HG03457 (cell line): ENCODE results near the gene GCHFR.

Source experiments
- ATAC-seq: cut with Tn5 transposase; IDR thresholded peaks from one replicate; pipeline ENCODE4 v1.9.1; 2021; ENCODE audit warnings: moderate number of reproducible peaks; ENCODE audit not compliant: unreplicated experiment

GCHFR gene

DNA sequence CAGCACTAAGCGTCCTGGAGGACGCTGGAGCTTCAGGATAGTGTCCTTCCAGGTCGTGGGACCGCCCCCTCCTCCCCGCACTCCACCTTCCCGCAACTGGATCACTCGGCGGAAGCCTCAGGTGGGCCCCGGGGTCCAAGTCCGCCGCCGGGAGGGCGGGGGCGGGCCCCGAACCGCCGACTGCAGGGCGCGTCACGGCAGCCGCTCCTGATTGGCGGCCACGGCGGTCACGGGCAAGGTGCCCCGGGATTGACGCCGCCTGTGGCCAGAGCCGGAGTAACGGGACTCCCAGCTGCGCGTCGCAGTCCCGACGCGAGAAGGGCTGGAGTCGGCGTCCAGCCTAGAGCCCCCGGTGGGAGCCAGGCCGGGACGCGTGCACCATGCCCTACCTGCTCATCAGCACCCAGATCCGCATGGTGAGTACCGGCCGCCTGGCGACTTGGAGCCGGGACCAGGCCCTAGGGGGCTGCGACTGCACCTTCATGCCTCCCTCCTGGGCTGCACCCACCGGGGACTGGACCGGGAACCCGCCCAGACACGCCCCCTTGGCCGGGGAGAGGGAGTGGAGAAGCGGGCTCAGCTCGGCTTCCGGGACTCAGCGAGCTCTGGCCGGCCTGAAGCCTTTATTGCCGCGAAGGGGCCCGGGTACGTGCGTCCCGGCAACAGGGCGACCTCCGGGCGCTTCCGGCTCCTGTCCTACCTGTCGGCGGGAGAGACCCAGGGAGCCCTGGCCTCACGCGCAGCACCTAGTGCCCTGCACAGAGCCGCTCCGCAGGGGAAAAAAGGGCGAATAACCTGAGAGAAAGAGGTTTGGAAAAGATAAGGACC, at the start of gene GCHFR:
Gene GCHFR (plus strand): TSS at position 268 of the 828 bp plus-strand sequence. CDS start 113 bp downstream, at position 381.
- no peak for ATAC-seq

DNA sequence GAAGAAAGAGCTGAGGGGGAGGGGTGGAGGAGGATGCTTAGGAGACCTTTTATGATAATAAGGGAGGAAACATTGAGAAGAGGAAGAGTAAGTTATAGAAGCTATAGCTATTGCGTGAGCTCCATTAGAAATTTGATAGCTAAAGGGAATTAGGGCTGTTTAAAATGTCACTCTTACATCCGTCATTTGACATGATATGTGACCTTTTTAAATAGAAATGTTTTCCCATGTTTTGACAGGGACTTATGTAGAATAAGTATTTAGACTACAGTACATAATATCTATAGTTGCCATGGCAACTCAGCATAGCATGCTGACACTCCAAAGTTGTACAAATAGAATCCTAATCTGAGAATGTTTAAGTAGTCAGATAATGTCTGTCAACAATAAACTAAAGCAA, 49.7 kb upstream of the GCHFR start:
- ATAC-seq: no peak

DNA sequence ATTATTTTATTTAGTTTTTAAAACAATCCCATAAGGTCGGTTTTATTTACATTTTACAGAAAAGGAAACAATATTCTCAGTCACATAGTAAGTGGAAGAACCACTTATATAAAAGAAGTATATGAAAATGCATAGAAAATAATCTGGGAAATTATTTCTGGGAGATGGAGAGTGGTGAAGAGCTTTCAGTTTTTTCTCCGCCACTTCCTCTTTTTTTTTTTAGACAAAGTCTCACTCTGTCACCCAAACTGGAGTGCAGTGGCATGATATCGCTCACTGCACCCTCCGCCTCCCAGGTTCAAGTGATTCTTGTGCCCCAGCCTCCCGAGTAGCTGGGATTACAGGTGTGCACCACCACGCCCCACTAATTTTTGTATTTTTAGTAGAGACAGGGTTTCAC, 47.7 kb upstream of the GCHFR start:
- no peak for ATAC-seq

DNA sequence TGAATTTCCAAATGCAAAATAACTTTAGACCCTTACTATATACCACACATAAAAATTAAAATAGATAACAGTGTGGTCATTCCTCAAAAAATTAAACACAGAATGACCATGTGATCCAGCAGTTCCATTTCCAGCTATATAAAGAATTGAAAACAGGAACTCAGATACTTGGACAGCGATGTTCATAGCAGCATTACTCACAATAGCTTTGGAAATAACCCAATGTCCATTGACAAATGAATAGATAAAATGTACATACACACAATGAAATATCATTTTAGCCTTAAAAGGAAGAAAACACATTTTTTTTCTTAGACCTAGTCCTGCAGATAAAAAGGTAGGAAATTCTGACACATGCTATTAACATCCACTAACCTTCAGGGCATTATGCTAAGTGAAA, 42.2 kb upstream of the GCHFR start:
- ATAC-seq: no peak

DNA sequence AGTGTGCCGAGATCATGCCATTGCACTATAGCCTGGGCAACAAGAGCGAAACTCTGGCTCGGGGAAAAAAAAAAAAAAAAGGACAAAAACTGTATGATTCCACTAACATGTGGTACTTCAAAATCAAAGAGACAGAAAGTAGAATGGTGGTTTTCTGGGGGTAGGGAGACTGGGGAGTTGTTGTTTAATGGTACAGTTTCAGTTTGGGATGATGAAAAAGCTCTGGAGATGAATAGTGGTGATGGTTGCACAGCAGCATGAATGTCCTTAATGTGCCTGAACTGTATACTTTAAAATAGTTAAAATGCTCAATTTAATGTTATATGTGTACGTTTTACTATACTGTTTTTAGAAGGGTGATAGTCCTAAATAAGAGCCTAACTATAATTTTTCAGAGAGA, 41.5 kb upstream of the GCHFR start:
- no peak for ATAC-seq

DNA sequence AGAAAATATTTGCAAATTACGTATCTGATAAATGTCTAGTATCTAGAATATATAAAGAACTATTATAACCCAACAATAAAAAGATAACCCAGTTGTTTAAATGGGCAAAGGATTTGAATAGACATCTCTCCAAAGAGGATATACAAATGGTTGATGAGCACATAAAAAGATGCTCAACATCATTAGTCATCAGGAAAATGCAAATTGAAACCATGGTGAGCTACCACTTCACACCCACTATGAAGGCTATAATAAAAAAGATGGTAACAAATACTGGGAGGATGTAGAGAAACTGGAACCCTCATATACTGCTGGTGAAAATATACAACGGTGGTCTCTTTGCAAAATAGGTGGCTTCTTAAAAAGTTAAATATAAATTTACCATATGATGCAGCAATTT, 40.9 kb upstream of the GCHFR start:
- no peak for ATAC-seq

DNA sequence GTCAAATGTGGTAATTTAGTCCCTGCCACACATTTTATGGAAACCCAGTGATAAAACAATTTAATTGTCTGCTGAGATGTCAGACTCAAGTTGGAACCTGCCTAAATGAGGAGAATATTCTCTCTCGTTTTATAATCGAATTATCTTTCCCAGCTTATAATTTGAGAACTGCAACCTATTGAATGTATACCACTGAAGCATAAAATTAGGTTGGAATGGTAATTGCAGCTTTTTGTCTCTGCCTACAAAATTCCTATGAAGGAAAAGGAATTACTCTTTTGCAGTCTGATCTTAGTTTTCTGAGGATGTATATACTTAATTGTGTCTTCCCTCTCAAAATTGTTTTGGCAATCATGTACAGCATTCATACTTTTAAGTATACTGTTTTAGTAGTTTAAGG, 39.9 kb upstream of the GCHFR start:
- no peak for ATAC-seq

DNA sequence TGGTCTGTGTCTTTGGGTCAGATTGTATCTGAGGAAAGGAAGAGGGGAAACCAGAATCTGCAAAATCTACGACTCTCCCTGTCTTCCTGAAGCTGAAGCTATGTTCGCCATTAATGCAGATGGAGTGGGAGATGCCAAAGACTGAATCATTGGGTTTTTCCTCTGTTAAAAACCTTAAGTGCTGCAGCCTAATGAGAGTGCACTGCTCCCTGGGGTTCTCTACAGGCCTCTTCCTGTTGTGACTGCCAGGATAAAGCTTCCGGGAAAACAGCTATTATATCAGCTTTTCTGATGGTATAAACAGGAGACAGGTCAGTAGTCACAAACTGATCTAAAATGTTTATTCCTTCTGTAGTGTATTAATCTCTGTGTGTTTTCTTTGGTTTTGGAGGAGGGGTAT, 32.8 kb upstream of the GCHFR start:
- ATAC-seq: no peak

DNA sequence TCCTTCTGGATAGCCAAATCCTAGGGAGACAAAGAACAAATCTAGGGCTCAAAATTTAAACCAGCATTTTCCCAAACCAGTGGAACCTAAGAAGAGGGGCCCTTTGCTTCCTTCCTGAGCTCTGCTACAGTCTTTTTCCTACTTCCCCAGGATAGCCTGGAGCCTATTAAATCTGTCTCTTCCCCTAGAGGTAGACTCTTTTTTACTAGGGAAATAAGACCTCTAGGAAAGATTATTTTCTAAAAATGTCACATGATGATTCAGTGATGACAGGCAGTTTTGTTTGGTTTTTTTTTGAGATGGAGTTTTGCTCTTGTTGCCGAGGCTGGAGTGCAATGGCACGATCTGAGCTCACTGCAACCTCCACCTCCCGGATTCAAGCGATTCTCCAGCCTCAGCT, 27.3 kb upstream of the GCHFR start:
- ATAC-seq: no peak

DNA sequence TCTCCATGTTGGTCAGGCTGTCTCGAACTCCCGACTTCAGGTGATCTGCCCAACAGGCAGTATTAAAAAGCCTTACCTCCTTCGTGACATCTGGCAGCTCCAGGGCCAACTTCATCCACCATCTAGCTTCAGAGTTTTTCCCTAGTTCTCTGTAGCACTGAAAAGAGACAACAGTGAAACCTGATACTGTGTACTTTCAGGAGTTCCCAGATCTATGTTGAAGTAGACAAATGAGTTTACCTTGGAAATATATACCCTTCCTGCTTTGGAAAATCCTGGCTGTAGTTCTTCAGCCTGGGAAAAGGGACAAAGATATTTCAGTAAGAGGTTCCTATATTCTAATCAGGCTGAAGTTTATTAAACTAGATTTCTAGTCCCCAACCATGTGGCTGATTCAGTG, 26.8 kb upstream of the GCHFR start:
- ATAC-seq: no peak

DNA sequence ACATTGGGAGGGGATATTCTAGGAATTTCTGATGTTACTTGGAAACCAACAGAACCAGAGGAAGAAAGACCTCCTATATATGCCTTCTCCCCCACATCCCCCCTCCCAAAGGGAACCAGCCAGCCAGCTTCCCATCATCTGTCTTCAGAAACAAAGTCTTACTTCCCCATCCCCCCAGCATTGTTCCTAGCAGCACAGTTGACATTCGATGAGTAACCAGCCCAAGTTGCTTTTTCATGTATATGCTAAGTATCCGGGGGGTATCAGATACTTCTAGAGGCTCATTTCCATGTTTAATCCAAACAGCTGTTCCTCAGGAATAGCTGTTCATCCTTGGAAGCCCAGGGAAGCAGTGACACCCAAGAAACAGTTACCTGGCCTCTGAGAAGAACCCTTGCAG, 24.8 kb upstream of the GCHFR start:
- ATAC-seq: no peak

DNA sequence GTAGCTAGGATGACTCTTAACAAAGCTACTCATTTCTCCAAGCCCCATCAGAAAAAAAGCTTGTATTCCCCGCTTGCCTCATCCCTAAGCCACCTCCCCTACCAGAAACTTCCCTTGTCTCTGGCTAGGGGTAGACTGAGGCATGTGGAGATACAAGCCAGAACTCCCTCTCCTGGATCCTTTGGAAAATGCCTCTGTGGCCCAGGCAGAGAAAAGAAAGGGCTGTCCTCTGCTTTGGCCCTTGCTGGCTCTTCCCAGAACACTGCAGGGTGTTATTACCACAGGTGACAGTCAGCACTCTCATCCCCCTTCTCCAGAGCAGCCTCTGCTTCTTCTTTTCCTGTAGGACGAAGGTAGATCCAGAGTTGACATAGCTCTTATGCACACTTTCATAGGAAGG, 24.0 kb upstream of the GCHFR start:
- no peak for ATAC-seq

DNA sequence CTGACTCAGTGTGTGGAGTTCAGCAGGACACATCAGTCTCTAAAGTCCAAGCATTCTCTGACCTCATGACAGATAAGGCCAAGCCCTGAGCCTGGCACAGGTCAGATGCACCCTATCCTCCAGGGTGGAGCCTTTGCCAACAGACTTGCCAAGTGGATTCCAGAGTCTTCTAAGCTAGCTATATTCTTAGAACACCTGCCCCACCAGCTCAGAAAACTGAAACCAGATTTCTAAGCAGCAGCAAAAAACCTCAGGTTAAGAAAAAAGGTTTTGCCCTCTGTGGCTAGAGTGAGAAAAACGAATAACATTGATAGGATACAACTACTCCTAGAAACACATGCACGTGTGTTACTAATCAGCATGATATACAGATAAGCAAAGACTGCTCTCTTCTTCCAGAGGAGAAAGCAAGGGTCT, 20.4 kb upstream of the GCHFR start:
- no peak for ATAC-seq

DNA sequence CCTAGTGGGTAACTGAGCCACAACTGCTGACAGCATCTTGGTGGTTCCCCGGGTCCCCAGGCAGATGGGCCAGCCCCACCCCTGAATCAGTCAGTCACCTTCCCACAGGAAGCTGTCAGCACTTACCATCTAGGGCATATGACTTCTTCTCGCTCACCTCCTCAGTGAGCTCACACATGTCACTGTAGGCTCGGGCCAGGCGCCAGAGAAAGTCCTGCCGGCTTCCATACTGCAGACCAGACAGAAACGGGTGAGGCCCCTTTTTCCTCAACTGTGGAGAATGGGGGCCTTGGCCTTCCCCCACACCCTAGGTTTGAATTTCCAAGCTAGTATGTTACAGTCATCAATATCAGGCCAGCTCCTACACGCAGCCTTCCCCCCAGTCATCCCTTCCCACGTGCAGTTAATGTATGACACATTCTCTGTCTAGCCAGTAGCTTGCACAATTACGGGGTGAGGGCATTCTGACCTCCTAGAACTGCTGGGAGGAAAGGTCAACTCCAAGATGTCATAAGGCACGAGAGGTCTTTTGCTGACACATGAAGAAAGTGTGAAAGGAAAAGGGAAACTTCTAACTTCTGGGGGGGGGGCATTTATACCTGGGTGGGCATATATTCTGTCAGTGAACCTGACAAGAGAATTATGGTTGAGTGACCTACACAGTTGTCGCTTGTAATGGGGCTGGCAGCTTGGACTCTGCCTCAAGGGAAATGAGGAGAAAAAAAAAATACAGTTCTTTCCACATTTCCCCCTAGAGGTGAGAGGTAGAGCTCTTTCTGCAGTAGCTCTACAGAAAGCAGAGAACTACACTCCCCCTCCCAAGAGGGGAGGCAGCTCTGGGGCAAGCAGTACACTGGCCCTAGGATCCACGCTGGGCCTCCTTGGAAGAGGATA, 19.7 kb upstream of the GCHFR start:
- ATAC-seq: no peak

DNA sequence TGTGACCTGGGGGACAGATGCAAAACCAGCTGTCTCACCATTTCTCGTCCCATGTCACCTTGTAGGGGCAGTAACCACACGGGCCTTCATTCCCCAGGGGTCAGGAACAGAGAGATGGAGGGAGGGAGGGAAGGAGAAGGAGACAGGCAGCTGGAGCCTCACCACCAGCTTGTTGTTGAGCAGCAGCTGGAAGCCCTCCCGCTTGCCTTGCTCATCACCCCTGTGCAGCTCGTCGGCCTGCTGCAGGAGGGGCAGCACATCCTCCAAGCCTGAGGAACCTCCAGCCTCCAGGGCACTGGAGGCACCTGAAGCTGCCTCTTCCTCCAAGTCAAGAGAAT, 19.1 kb upstream of the GCHFR start:
- no peak for ATAC-seq

DNA sequence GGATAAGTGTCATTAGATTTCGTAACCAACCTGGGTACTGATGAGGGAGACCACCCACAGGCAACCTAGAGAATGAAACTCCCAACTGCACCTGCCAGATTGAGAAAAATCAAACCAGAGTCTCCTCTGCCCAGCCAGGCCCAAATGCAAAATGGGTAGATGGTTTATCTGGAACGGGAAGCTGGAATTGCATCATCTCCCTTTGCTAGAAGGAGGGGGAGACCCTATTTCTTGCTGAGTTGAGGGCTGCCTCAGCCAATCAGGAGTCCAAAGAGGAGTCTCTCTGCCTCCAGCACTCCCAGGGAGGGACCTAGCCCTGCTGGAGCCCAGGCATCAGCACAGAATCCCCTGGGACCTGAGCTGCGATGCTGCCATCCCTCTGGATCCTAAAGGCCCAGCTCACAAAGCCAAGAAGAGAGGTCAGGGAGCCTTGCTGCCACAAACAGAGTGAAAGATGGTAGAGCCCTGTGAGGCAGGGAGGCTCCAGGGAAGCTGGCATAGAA, 16.9 kb upstream of the GCHFR start:
- ATAC-seq: no peak

DNA sequence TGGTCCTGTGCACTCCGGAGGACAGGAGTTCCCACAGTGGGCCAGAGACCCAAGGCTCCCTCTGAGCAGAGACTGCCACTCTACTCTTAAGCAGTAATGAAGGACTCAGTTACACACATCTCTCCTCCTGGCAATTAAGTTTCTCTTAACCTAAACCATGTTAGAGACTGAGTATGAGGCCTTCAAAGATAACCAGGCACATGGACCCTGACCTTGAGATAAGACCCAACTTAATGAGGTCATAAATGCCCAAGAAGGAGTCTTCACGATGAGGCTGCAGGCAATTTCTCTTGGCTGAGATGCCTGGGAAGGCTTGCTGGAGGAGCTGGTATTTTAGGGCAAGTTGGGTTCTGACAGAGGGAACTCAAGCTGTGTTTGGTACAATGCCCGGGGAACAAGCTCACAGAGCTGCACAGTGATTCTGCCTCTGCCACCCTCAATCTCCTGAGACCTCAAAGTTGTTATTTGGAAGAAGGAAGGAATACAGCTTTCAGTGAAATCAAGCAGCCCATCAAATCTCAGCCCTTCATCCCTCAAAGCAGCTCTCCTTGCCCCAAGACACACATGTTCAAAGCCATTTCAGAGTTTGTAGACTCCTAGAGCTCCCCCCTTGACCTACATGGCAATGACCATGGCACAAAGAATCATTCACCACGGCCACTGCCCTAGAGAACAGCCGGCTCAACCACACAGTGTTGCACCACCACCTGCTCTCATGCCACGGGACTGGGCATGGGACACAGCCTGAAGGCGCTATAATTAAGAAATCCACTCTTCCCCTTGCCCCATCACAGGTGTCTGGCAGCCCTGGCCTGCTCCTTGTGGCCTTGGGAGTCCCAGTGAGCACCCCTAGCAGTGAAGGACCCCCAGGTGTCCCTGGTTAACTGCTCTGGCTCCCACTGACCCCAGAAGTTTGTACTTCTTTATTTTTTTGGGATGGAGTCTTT, 15.9 kb upstream of the GCHFR start:
- no peak for ATAC-seq

DNA sequence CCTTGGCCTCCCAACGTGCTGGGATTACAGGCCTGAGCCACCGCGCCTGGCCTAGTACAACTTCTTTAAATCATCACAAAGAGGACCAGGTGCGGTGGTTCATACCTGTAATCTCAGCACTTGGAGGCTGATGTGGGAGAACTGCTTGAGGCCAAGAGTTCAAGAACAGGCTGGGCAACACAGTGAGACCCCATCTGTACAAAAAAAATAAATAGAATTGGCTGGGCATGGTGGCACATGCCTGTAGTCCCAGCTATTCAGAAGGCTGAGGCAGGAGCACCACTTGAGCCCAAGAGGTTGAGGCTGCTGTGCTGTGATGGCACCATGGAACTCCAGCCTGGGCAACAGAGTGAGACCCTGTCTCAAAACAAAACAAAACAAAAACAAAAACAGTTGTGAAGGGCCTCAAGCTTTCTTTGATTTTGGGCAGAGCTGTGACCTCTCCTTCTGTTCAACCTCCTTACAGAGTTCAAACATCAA, 14.7 kb upstream of the GCHFR start:
- ATAC-seq: no peak

DNA sequence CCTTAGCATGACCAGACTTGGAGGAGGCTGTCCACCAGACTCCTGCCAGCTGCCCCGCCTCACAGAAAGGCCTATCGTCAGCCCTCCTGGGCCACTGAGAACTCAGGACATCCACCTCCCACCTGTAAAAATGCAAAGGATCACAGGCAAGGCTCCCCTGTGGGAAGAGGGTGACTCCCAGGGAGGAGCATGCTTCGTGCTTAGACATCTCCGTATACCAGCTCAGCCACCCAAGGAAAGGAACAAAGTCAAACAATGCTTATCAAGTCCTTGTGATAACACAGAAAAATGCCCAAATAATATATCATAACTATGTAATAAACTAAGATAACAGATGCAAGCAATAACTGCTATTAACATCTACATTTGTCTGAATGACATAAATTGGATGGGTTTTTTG, 13.0 kb upstream of the GCHFR start:
- ATAC-seq: no peak

DNA sequence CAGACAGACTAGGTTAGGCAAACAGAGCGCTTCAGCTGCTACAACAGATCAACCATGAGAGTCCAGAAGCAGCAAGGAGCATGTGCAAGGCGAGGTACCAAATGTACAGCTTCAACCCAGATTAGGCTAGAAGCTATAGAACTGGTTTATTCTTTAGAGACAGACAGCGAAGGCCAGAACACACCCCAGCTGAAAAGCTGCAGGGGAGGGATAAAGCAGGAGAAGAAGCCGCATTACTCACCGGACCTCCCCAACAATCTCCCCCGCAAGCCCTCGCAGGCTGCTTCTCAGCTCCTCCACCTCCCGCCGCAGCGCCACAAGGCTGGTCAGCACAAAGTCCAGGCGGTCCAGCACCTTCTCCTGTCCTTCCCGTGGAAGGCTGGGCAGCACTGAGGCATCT, 12.1 kb upstream of the GCHFR start:
- ATAC-seq: no peak

DNA sequence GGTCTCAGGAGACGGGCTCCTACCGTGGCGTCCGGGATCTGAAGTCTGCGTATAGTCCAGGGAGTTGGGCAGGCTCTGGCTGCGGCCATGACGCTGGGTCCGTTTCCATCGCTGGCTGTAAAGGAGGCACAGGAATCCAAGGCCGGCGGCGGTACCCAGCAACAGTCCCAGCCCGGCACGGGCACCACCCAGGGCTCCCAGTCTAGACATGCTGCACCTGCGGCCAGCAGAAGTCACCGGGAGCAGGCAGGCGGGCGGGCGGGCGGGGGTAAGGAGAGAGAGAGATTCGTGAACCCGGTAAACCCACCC, 9.3 kb upstream of the GCHFR start:
- no peak for ATAC-seq
